GM21723 (cell line): Measurements from ENCODE around the gene MRPL34.
"Not testable (repeated sequence)": the region's sequence is repeated elsewhere in the genome, so short reads cannot be mapped to it uniquely, and the experiment has no call there.

Source experiments
- ATAC-seq: cut with Tn5 transposase; IDR thresholded peaks from one replicate; pipeline ENCODE4 v1.9.1; 2021; ENCODE audit warnings: mild to moderate bottlenecking, moderate library complexity; ENCODE audit not compliant: unreplicated experiment

MRPL34 gene

DNA sequence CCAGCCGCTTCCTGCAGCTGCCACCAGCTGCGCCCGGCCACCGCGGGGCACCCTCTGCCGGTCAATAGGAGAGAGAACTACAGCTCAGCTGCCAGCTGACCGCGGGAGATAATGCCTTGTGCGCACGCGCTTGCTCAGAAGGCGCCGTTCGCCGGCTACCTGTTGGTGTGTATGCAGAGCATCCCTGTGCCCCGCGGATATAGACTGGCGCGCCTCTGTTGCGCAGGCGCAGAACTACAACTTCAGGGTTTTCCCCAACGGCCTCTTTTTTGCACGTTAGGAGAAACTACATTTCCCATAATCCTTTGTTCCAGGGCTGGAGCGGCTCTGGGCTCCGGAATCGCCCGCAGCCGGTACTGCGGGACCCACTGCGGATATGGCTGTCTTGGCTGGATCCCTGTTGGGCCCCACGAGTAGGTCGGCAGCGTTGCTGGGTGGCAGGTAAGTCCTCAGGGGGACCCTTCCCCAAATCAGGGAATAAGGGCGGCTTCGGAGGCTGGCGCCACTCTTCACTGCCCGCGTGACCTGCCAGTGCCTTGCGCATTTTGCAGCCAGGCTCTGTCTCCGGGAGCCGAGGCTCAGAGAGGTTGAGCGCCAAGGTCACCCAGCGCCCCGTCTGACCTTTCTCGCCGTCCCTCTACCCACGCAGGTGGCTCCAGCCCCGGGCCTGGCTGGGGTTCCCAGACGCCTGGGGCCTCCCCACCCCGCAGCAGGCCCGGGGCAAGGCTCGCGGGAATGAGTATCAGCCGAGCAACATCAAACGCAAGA lies at the start of gene MRPL34:
TSS of gene MRPL34 (plus strand) at position 356 of the 768 bp plus-strand sequence. CDS start at position 377, 21 bp downstream.
- ATAC-seq: peak; percentile 56

DNA sequence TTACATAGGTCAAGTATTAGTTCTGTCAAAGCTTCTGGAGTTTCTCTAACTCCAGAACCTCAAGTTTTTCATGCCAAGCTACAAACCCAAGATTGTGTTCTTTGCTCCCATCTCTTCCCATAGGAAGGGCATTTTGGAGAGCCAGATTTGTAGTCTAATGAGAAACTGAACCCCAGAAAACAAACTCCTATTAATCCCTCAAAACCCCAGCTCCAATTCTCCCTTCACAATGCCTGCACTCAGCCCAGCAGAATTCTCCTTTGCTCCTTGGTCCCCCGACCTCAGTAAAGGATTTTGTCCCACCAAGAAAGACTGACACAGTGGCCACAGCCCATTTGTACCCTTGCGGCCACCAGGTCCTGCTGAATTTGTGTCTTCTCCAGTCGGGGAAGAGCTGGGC lies 49.5 kb upstream of the MRPL34 start:
- ATAC-seq: no peak

DNA sequence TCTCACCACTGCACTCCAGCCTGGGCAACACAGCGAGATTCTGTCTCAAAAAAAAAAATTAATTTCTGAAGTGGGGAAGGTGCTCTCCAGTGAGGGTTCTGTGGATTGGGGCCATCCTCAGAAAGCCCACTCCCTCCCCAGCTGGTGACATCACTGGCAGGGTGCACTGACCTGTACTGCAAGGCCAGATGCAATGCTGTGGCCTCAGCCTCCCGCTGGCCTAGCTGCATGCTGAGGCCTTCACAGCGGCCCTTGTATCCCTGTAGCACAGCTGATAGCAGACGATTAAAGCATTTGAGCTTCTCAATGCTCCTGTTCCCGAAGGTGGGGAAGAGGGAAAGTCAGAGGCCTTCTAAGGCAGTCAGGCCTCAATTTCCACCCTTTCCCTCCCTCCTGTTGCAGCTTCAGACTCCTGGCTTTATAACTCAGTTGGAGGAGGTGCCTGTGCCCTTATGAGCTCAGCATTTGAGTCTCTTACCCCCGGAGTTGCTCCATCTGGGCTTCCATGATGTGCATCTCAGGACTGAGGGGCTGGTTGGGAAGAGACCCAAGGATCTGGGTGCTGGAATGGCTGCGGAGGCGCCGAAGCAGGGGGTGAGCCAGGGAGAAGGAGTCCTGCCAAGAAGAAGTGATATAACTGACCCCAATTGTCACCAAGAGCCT lies 46.4 kb upstream of the MRPL34 start:
- ATAC-seq: no peak

DNA sequence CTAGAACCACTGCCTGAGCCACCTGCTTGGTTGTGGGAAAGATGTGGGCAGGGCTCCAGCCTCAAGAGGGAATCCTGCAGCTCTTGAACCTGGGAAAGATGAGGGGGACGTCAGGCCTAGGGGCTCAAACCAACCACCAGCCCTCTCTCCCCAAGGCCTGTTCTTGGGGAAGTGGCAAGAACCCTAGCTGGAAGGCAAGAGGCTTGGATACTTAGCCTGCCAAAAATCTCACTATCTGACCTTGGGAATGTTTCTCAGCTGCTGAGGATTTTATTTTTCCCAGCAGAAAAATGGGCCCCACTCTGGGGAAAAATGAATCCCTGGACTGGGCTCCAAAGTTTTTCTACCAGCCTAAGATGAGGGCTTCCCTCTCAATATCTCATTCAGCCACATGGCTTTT lies 45.7 kb upstream of the MRPL34 start:
- ATAC-seq: no peak

DNA sequence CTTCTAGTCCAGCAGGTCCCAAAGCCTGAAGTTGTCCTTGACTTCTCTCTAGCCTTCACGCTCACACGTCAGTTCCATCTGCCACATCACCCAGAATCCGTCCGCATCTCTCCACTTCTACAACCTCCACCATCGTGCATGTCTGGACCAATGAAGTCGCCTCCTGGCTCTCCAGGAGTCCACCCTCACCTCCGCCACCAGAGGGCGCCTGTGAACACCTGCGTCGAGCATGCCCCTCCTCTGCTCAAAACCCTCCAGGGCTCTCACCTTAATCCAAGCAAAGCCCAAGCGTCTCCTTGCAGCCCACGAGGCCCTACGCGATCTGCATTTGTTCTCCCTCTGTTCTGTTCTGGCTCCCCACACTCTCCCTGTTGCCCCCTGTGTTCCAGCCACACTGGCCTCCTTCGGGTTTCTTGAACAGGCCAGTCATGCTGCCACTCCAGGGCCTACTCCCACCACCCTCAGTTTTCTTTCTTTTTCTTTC lies 44.8 kb upstream of the MRPL34 start:
- ATAC-seq: peak; percentile 82

DNA sequence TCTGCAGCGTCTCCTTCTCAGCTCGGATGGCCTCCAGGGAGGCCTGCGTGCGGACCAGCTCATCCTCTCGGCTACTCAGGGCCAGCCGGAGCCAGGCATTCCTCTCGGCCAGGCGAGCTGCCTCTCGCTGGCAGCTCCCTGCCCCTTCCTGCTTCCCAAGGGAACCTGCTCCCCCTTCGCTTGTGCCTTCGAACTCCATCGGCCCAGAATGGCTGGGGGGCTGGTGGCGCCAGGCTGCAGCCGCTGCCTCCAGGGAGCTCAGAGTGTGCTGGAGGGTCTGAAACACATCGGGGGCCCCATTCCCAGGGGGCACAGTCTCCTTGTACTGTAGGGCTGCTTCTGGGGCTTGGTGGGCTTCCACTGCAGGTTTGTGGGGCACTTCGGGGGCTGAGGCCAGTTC lies 43.1 kb upstream of the MRPL34 start:
- no peak for ATAC-seq

DNA sequence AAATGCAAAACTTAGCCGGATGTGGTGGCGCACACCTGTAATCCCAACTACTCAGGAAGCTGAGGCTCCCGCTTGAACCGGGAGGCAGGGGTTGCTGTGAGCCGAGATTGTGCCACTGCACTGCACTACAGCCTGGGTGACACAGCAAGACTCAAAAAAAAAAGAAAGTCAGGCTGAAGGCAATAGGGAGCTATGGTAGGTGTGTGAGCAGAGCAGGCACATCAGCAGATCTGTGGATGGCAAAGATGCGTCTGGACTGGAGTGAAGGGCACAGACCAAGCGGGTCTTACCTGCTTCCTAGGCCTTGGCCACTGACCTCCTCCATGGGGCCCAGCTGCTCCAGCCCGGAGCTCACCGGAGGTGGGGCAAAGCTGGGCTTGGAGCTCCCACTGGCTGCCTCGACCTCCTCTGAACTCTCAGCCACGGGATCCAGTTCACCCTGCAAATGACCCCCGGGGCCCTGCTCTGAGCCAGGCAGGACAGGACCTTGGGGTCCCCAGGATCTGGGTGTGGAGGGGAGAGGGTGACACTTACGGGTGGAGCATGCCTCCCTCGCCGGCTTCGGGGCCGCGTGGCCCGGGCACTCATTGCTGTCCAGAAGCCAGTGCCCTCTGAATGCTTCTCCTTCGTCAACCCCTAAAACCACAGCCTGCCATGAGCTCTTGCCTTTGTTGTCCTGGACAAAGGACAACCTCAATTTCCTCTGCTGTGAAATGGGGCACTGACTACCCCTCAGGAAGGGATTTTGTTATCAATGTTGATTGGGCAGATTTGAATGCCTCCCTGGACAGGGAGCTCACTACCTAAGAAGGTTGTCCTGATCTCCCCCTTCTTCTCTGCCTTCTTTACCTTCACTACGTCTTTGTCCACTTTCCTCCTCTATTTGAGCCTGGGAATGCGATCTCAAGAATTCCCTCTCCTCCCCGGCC lies 41.7 kb upstream of the MRPL34 start:
- no peak for ATAC-seq

DNA sequence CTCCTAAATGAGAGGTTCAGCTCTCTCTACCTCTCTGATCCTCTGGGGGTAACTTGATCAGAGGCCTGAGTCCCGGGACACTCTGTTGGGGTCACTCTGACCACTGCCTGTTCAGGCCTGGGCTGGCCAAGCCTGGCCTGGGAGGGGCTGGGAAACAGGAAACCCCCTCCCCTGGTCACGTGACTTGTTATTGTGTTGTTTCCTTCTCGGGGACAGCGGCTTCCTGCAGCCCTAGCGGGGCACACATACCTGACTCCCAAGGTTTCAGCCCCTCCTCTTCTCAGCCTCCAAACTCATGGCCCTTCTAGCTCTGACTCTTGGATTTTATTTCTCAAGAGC lies 41.1 kb upstream of the MRPL34 start, which contains the start of gene USHBP1:
TSS of gene USHBP1 (minus strand) at position 105 of the 339 bp plus-strand sequence. CDS start 446 bp downstream, outside the sequence.
- no peak for ATAC-seq

DNA sequence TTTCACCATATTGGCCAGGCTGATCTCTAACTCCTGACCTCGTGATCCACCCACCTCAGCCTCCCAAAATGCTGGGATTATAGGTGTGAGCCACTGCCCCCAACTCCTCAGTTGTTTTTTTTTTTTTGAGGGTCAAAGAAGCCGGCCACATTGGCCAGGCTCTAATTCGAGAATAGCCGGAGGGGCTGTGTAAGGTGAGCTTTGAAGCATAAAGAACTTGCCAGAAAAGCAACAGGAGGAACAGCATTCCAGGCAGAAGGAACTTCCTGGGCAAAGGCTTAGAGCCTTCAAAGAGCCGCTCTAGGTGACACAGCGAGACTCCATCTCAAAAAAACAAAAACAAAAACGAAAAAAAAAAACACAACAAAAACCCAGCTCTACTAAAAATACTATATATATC lies 39.6 kb upstream of the MRPL34 start:
- ATAC-seq: no peak

DNA sequence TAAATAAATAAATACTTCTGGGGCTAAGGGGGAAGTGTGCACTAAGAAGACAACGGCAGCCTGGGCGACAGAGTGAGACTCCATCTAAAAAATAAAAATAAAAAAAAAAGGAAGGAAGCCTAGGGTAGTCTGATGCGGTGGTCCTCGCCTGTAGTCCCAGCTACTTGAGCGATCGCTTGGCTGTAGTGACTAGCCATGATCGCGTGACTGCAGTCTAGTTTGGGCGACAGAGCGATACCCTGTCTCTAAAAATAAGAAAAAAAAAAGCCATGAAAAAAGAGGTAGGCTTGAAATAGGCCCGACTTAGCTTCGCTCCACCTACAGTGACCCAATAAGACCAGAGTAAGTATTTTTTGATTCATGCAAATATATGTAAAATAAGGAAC lies 39.1 kb upstream of the MRPL34 start:
- ATAC-seq: peak; percentile 17

DNA sequence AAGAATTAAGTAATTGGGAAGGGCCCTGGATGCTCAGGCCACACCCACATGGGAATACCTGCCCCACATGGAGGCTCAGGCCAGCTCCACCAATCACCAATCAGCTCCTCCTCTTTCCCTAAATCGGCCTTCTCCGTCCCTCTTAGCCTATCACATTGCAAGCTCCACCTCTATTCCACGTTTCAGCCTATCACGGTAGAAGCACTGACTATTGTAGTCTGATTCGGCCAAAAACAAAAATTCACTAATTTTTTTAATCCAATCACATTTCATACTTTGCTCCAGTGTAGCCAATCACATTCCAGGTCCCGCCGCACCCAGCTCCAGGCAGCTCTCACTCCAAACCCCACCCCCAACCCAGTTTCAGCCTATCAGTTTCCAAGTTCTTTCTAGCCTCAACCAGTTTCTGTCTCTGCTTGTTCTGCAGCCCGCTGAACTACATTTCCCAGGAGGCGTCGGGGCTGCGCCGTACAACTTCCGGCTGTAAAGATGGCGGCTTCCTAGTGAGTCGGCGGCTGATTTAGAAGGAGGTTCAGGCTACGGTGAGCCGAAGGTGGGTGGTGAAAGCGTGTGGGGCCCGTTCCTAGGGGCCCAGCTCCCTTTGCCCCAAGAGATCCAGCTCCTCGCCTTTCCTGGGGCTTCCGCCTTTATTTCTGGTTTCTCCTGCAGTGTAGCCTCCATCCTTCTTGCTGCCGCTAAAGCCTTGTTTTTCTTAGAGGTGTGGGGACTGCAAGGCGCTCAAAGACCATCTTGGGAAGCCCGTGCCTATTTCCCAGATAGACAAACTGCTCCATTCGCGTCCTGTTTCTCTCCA lies 38.5 kb upstream of the MRPL34 start, which contains the start of gene BABAM1:
TSS of gene BABAM1 (plus strand) at position 469 of the 814 bp plus-strand sequence. CDS start 1,364 bp downstream, outside the sequence.
- ATAC-seq: peak; percentile 86

DNA sequence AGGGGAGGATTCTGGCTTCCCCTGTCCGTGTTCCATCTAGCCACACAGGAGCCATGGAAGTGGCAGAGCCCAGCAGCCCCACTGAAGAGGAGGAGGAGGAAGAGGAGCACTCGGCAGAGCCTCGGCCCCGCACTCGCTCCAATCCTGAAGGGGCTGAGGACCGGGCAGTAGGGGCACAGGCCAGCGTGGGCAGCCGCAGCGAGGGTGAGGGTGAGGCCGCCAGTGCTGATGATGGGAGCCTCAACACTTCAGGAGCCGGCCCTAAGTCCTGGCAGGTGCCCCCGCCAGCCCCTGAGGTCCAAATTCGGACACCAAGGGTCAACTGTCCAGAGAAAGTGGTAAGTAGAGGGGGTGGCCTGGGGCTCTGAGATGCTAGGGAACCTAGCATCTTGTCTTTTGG lies 36.9 kb upstream of the MRPL34 start:
- ATAC-seq: no peak

DNA sequence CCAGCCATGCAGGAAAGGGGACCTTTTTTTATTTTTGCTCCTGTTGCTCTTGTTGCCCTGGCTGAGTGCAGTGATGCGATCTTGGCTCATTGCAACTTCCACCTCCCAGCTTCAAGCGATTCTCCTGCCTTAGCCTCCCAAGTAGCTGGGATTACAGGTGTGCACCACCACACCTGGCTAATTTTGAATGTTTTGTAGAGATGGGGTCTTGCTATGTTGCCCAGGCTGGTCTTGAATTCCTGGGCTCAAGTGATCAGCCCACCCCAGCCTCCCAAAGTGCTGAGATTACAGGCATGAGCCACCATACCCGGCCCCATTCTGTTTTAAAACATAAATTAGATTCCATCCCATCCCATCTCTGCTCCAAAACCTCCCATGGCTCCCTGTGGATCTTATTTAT lies 30.8 kb upstream of the MRPL34 start:
- ATAC-seq: not testable (repeated sequence)

DNA sequence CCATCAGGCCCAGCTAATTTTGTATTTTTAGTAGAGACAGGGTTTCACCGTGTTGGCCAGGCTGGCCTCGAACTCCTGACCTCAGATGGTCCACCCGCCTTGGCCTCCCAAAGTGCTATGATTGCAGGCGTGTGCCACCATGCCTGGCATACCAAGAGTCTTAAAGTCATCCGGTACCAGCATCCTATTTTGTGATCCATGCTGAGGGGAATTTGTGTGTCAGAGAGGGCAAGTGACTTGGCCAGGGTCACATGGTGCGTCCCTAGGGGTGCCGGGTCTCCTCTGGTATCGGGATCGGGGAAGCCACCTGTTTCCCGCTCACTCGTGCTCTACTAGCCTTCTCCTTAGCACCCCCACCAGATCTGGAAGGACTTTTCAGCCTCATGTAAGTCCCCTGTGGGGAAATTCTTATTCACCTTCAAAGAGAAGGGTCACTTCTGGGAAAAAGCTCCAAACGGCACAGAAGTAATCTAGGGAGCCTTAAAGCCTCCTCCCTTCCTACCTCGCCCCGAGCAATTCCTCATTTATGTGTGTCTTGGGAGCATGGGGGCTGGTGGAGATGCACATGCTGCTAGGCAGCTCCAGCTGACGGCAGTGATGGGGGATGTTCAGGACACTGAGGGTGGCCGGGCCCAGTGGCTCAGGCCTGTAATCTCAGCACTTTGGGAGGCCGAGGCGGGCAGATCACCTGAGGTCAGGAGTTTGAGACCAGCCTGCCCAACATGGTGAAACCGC lies 30.1 kb upstream of the MRPL34 start:
- no peak for ATAC-seq

DNA sequence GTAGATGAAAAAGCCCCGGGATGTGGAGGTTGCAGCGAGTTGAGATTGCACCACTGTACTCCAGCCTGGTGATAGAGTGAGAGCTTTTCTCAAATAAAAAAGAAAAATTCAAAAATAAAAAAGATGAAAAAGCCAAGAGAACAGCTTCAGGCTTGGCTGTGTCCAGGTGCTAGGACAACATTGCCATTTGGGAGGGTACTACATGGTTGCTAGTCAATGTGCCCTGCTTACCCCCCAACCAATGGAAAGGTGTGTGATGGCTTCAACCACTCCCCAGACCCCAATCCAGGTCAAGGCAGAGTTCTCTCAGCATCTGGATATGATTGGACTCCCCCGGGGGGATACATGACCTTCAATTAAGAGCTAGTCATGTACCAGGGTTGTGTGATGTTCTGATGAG lies 26.2 kb upstream of the MRPL34 start:
- ATAC-seq: no peak

DNA sequence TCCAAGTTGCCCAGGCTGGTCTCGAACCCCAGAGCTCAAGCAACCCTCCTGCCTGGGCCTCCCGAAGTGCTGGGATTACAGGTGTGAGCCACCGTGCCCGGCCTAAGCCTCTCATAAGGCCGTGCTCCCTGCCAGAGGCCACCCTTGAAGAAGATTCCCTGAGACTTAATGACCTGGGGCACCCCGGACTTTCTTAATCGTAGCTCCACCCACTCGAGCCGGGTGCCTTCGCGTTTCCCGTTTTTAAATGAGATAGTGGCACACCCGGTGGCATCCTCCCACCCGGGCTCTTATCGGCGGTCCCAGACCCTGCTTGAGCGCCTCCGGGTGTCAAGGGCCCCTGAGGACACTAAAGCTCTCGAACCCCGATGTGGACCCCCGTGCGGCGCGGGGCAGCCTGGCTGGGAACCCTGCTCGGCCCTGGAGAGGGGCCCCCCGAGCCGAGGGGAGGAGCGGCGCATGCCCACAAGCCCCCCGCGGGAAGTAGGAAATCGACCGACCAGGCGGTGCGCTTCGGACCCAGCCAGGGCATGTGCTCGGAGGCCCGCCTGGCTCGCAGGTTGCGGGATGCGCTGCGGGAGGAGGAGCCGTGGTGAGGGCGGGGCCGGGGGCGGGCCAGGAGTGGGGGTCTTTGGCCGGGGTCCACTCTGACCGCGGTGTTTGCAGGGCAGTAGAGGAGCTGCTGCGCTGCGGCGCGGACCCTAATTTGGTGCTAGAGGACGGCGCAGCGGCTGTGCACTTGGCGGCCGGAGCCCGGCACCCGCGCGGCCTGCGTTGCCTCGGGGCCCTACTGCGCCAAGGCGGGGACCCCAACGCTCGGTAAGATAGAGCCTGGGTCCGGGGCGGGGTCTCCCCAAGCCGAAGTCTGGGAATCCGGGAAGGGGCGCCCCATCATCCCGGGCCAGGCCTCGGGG lies 24.0 kb upstream of the MRPL34 start, which contains the start of gene ANKLE1:
TSS of gene ANKLE1 (plus strand) at position 511 of the 914 bp plus-strand sequence. CDS start at position 531, 20 bp downstream.
- peak; percentile 45 for ATAC-seq

DNA sequence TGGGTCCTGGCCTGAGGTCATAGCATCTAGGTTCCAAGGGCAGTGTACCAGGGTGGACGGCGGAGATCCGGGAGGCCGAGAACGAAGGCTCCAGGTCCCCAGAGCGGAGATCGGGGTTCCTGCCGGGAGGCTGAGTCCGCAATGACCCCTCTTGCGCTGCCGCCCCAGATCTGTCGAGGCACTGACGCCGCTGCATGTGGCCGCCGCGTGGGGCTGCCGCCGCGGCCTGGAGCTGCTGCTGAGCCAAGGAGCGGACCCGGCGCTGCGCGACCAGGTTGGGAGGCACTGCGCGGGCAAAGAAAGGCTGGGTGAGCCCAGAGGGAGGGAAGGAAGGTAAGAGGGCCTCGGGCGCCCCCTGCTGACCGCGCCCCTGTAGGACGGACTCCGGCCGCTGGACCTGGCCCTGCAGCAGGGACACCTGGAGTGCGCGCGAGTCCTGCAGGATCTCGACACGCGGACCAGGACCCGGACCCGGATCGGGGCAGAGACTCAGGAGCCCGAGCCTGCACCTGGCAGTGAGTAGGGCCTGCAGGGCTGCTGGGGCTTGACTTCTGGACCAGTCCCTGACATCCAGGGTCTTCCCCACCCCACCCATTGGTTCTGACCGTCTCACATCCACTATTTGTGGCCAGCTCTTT lies 23.1 kb upstream of the MRPL34 start:
- peak; percentile 73 for ATAC-seq

DNA sequence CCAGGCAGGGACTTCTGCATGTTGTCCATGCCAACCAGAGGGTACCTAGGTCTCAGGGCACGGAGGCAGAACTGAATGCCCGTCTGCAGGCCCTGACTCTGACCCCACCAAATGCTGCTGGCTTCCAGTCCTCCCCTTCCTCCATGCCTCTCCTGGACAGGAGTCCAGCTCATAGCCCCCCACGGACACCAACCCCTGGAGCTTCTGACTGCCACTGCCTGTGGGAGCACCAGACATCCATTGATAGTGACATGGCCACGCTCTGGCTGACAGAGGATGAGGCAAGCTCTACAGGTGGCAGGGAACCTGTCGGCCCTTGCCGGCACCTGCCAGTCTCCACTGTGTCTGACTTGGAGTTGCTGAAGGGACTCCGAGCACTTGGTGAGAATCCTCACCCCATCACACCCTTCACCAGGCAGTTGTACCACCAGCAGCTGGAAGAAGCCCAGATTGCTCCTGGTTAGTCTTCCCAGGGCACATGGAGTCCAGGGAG lies 22.1 kb upstream of the MRPL34 start:
- ATAC-seq: no peak
